ENCODE measurements around the gene AHSG.
A peak's percentile ranks its signal among the peaks of the same experiment; 100 is the strongest.
"Not testable (repeated sequence)": the region's sequence is repeated elsewhere in the genome, so short reads cannot be mapped to it uniquely, and the experiment has no call there.

AHSG gene

GRCh38 chr3:186612721-186613636 lies at the start of gene AHSG:
TSS of gene AHSG (plus strand) at chr3:186613060. CDS start at chr3:186613142, 82 bp downstream.
- TF ChIP-seq JUND (IDR thresholded peaks at IDR 0.05; ENCODE audit: low read depth) = no peak
- in situ Hi-C loops (cut with HindIII; ENCODE audit: low pct_unique_long_range_greater_than_20kb, low sequenced_read_pairs) = no loop called here
- no peak for DNase-seq (ENCODE audit: low read depth in 1 of 2, low spot score in 1 of 2)

DNA sequence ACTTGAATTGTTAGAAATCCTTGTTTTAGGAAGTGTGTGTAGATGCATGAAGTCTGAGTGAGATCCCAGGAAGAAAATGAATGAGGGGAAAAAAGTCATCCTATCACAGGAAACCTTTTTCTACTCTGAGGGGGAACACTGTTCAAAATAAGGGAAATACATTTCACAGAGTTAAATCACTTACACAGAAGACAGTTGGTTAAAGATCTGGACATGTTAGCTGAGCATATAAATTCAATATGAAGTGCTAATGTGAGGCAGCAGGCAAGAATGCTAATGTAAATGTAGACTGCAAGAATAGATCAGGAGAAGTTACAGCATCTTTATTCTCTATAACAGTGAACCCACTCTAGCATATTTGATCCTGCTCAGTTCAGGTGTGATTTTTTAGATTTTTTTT lies 48.3 kb upstream of the AHSG start:
- DNase-seq (ENCODE audit: low read depth in 1 of 2, low spot score in 1 of 2) = no peak
- TF ChIP-seq JUND (IDR thresholded peaks at IDR 0.05; ENCODE audit: low read depth) = no peak
- in situ Hi-C loops (cut with HindIII; ENCODE audit: low pct_unique_long_range_greater_than_20kb, low sequenced_read_pairs) = no loop called here

DNA sequence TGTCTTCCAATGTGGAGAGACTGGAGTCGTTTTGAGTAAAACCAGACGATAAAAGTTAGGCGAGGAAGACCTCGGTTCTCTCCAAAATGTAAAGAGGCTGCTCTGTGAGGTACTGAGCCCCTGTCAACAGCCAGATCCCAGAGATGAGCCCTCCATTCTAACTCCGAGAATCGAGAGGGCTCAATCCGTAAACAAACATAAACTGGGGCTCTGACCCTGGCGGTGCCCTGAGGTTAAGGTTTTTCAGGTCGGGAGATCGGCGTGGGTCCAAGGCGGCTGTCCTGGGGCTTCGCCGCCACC lies 46.1 kb upstream of the AHSG start:
- in situ Hi-C loops (cut with HindIII; ENCODE audit: low pct_unique_long_range_greater_than_20kb, low sequenced_read_pairs) = no loop called here
- no peak for TF ChIP-seq JUND (IDR thresholded peaks at IDR 0.05; ENCODE audit: low read depth)
- DNase-seq (ENCODE audit: low read depth in 1 of 2, low spot score in 1 of 2) = no peak

DNA sequence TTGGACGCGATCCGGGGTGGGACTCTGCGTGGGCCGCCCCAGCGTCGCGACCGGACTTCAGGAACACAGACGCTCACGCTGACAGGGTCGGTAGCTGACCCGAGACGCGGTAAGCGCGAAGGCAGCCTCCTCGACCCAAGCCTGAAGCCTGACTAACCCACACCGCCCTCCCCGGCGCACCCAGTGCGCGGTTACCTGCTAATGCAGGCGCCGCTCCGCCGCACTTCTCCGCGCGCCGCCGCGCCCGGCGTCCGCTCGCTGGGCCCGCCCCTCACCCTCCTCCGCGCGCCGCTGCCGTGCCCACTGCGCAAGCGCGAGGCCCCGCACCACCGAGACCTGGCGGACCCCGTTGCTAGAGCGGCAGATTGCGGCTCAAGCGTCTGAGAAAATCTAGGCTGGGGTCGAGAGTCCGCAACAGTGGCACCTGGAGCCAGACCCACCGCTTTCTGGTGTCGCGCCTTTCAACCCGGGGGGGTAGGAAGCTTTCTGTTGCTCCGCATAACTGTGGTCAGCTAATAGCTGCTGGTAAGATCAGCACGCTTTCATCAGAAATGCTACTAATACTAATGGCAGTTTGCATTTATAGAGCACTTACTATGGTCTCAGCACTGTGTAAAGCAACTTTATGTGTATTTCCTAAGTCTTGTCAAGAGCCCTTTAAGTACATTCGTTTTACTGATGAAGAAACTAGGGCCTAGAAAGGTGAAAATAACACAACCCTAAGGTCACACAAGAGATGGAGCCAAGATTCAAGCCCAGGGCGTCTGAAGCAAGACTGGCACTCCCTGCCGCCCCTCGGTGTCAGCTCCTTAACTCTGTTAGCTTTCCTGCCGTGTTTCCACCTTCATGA lies 45.6 kb upstream of the AHSG start, which contains the start of gene TBCCD1:
Gene TBCCD1, minus strand, starts transcription at position 268 of the 850 bp plus-strand sequence. CDS start 3,010 bp downstream, outside the sequence.
- DNase-seq (ENCODE audit: low read depth in 1 of 2, low spot score in 1 of 2) = peak; percentile 82 to 98
- in situ Hi-C loops (cut with HindIII; ENCODE audit: low pct_unique_long_range_greater_than_20kb, low sequenced_read_pairs) = no loop called here
- no peak for TF ChIP-seq JUND (IDR thresholded peaks at IDR 0.05; ENCODE audit: low read depth)

GRCh38 chr3:186569361-186569760 lies 43.5 kb upstream of the AHSG start:
- DNase-seq (ENCODE audit: low read depth in 1 of 2, low spot score in 1 of 2); in situ Hi-C loops (cut with HindIII; ENCODE audit: low pct_unique_long_range_greater_than_20kb, low sequenced_read_pairs): not testable (repeated sequence)

- in situ Hi-C loops (cut with HindIII; ENCODE audit: low pct_unique_long_range_greater_than_20kb, low sequenced_read_pairs) = no loop called here
- TF ChIP-seq JUND (IDR thresholded peaks at IDR 0.05; ENCODE audit: low read depth) = no peak
- DNase-seq (ENCODE audit: low read depth in 1 of 2, low spot score in 1 of 2) = no peak
Measured at GRCh38 chr3:186569779-186570095, 43.1 kb upstream of the AHSG start.

DNA sequence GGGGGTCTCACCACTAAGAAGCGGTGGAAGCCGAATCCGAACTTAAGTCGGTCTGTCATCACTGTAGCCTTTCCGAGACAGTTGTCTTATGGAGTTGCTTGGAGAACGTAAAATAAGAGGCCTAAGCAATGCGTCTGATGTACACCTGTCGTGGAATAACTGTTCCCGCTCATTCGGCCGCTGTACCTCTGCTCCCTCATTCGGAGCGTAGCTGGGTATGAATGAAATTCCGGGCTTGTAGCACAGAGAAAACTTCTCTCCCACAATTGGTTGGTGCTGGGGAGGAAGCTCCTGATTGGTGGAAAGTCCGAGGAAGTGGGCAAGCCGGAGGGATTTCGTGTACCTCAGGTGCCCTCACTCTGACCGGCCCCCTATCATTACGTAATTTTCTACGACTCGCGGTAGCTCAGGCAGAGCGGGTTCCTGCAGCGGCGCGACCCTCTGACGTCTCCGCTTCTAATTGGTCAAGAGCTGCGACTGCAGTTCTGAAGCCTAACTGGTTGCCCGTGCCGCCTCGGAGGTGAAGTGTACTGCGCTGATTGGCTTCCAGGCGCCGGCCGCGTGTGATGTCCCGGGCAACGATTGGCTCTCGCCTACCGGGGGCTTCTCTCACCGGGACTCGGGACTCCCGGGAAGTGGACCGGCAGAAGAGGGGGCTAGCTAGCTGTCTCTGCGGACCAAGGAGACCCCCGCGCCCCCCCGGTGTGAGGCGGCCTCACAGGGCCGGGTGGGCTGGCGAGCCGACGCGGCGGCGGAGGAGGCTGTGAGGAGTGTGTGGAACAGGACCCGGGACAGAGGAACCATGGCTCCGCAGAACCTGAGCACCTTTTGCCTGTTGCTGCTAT lies 42.5 kb upstream of the AHSG start, which contains the start of gene DNAJB11:
Gene DNAJB11, plus strand, starts transcription at position 625 of the 845 bp plus-strand sequence. Its CDS starts 178 bp downstream, at position 803.
- no peak for TF ChIP-seq JUND (IDR thresholded peaks at IDR 0.05; ENCODE audit: low read depth)
- peak; percentile 100 for DNase-seq (ENCODE audit: low read depth in 1 of 2, low spot score in 1 of 2)
- in situ Hi-C loops (cut with HindIII; ENCODE audit: low pct_unique_long_range_greater_than_20kb, low sequenced_read_pairs) = no loop called here

GRCh38 chr3:186570941-186571643 lies 41.8 kb upstream of the AHSG start:
- no peak for DNase-seq (ENCODE audit: low read depth in 1 of 2, low spot score in 1 of 2)
- TF ChIP-seq JUND (IDR thresholded peaks at IDR 0.05; ENCODE audit: low read depth) = no peak
- in situ Hi-C loops (cut with HindIII; ENCODE audit: low pct_unique_long_range_greater_than_20kb, low sequenced_read_pairs) = no loop called here

DNA sequence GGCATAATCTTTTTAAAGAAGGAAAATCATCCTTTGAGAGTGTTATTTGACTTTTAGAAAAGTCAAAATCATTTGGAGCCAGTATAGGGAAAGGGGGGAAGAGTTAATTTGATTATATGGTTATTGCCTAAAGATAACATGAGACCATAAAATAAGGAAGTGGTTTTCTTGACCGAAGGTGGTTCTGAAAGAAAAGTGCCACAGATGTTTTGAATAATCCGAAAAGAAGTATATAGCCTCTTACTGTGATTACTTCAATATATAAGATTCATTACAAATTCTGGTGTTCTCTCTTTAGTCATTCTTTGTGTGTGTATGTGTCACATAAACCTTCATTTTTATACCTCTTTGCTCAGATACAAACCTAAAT lies 41.2 kb upstream of the AHSG start:
- no peak for DNase-seq (ENCODE audit: low read depth in 1 of 2, low spot score in 1 of 2)
- in situ Hi-C loops (cut with HindIII; ENCODE audit: low pct_unique_long_range_greater_than_20kb, low sequenced_read_pairs) = no loop called here
- no peak for TF ChIP-seq JUND (IDR thresholded peaks at IDR 0.05; ENCODE audit: low read depth)

- no peak for DNase-seq (ENCODE audit: low read depth in 1 of 2, low spot score in 1 of 2)
- in situ Hi-C loops (cut with HindIII; ENCODE audit: low pct_unique_long_range_greater_than_20kb, low sequenced_read_pairs) = no loop called here
- TF ChIP-seq JUND (IDR thresholded peaks at IDR 0.05; ENCODE audit: low read depth) = no peak
Measured at GRCh38 chr3:186577521-186577920, 35.3 kb upstream of the AHSG start.

DNA sequence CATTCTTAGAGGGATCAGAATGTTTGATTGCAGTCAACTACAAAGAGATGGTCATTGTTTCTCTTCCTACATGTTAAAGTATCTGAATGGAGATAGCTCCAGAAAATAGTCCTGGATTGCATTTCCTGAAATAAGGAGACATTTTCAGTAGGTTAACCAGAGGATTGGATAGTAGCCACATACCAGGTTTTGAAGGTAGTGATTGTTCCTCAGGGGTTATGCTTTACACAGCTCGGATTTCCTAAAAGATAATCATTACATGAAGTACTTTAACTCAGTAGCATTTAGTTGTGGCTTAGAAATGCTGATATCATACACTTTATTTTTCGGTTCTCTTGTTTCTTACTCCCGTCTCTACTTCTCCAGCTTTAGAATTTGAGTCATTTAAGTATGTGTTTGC lies 32.1 kb upstream of the AHSG start:
- TF ChIP-seq JUND (IDR thresholded peaks at IDR 0.05; ENCODE audit: low read depth) = no peak
- in situ Hi-C loops (cut with HindIII; ENCODE audit: low pct_unique_long_range_greater_than_20kb, low sequenced_read_pairs) = no loop called here
- DNase-seq (ENCODE audit: low read depth in 1 of 2, low spot score in 1 of 2) = no peak

DNA sequence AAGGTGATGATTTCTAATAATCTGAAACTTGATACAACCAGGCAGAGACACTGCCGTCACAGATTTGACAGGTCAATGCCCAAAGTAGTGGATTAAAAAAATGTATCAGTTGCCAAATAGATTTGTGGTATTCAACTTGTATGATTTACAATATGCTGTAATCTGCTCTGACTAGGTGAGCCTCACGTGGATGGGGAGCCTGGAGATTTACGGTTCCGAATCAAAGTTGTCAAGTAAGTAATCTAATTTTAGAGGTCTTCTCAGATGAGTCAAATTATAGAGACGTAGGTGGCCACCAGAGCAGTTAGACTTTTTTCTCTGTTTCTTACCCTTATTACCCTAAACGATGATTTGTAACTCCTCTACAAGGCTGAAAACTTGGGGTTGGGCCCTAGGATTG lies 30.3 kb upstream of the AHSG start:
- no peak for DNase-seq (ENCODE audit: low read depth in 1 of 2, low spot score in 1 of 2)
- in situ Hi-C loops (cut with HindIII; ENCODE audit: low pct_unique_long_range_greater_than_20kb, low sequenced_read_pairs) = no loop called here
- no peak for TF ChIP-seq JUND (IDR thresholded peaks at IDR 0.05; ENCODE audit: low read depth)
